BLaER1 (cell line): ENCODE measurements around the gene UPK2.
A peak's percentile ranks its signal among the peaks of the same experiment; 100 is the strongest.

Source experiments
- H3K27ac ChIP-seq: shearing (Covaris generic); formaldehyde crosslinking; 2 replicates; pipeline ENCODE4 v1.8.1; 2022
- H3K27me3 ChIP-seq: shearing (Covaris generic); formaldehyde crosslinking; 2 replicates; pipeline ENCODE4 v1.8.1; 2022
- H3K36me3 ChIP-seq: shearing (Covaris generic); formaldehyde crosslinking; 2 replicates; pipeline ENCODE4 v1.8.1; 2022
- H3K4me1 ChIP-seq: shearing (Covaris generic); formaldehyde crosslinking; 2 replicates; pipeline ENCODE4 v1.8.1; 2022
- H3K4me2 ChIP-seq: shearing (Covaris generic); formaldehyde crosslinking; 2 replicates; pipeline ENCODE4 v1.8.1; 2022
- H3K4me3 ChIP-seq: shearing (Covaris generic); formaldehyde crosslinking; 2 replicates; pipeline ENCODE4 v1.8.1; 2022
- H3K9ac ChIP-seq: shearing (Covaris generic); formaldehyde crosslinking; 2 replicates; pipeline ENCODE4 v1.8.1; 2022
- H3K9me3 ChIP-seq: shearing (Covaris generic); formaldehyde crosslinking; 2 replicates; pipeline ENCODE4 v1.8.1; 2022
- H4K20me1 ChIP-seq: shearing (Covaris generic); formaldehyde crosslinking; 2 replicates; pipeline ENCODE4 v1.8.1; 2022
- Cebpa-rat ChIP-seq: shearing (Covaris generic); IDR thresholded peaks from 2 replicates; pipeline ENCODE4 v1.8.1; 2022

UPK2 gene

DNA sequence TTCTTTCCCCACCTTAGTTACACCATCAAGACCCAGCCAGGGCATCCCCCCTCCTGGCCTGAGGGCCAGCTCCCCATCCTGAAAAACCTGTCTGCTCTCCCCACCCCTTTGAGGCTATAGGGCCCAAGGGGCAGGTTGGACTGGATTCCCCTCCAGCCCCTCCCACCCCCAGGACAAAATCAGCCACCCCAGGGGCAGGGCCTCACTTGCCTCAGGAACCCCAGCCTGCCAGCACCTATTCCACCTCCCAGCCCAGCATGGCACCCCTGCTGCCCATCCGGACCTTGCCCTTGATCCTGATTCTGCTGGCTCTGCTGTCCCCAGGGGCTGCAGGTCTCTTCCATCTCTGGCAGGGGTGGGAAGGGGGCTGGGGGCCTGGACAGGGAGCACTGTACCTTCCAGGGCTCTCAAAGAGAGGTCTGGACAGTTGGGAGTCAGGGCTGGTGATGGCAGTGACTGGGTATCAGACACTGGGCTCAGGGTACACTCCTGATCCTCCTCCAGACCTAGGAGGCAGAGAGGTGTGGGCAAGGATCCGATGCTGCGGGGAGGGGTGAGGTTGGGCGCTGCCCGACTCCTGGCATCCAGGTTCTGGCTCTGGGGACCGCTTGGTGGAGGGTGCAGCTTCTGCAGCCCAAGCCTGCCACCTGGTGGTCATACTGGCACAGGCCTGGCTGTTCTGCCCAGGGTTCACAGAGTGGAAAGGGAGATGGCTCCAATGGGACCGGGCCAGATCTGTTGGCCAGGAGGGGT lies at the start of gene UPK2:
UPK2 (plus strand) TSS at position 205 of the 753 bp plus-strand sequence; CDS start at position 258, 53 bp downstream.
- H3K4me1 ChIP-seq = peaks cover 16% of the 10 kb centered on the region
- no peaks in the 10 kb centered on the region for H4K20me1 ChIP-seq
- no peaks in the 10 kb centered on the region for H3K9me3 ChIP-seq
- no peak within 1 kb of the TSS for H3K27ac ChIP-seq
- H3K4me2 ChIP-seq = no peak within 1 kb of the TSS
- no peaks in the 10 kb centered on the region for H3K27me3 ChIP-seq
- H3K36me3 ChIP-seq = no peaks in the 10 kb centered on the region
- no peak within 1 kb of the TSS for H3K4me3 ChIP-seq
- H3K9ac ChIP-seq = no peak within 1 kb of the TSS
- TF ChIP-seq Cebpa-rat = no peak

DNA sequence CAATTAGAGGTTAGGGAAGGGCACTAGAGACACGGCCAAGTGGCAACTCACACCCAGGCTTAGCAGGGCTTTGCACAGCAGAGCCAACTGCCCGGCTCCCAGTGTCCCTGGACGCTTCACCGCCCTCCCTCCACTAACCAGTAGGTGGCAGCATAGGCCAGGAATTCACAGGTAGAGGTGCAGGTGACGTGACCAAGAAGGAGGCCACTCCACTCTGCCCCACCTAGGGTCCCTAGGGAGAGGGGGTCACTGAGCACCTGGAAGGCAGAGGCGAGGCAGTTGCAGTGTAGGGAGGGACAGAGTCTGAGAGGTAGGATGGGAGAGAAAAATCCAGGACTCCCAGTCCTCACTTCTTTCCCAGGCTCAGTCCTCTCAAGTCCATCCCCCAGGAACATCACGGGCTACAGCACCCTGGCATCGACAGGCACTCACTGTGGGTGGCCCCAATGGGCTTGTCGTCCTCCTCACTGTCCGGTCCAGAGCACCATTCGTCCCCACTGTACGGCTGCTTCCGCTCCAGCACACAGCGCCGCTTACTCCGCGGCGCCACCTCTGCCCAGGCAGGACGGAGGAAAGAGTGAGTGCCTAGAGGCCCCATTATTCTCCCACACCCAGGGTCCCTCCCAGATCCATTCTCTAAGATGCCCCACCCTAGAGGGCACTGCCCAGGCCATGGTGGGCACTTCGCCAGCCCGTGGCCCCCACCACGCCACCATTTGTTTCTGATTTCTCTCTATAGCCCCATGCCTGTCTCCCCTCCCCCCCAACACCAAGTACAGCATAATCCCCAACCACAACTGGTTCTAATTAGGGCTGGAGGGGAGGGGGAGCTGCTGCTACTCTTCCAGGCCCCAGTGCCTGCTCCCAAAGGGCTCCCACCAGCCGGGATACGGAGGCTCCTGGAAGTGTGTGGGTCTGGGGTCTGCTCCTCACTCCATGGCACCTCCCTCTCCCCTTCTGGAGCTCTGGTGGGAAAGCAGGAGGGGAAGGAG lies 48.8 kb upstream of the UPK2 start:
- Histone ChIP-seq H3K4me2 (peak overlapping the region; percentile 99), H3K27me3 (no peaks in the 10 kb centered on the region), H4K20me1 (peaks cover 14% of the 10 kb centered on the region; the same call in 1 of the 2 replicates), H3K4me3 (no peak overlapping the region), H3K9me3 (no peaks in the 10 kb centered on the region), H3K27ac (peak overlapping the region; percentile 96), H3K9ac (peak overlapping the region; percentile 45; the same call in 1 of the 2 replicates), H3K4me1 (peaks cover 72% of the 10 kb centered on the region), H3K36me3 (peaks cover 58% of the 10 kb centered on the region)
- no peak for TF ChIP-seq Cebpa-rat

DNA sequence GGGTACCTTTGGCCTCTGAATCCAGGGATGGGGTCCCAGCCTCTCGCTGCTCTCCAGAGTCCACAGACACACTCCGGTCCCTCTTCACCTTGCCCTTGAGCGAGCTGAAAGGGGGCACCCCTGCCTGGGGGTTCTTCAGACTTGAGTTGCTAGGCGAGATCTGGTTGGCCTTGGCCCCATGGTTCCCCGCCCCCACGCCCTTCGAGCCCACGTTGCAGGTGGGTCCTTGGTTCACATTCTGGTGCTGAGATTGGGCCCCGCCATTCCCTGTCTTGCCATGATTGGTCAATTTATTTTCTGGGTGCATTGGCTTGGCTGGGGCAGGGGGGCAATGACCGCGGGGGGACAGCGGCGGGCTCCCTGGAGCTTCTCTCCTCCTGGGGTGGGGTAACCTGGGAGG lies 47.8 kb upstream of the UPK2 start:
- no peaks in the 10 kb centered on the region for H3K9me3 ChIP-seq
- H3K4me3 ChIP-seq = no peak overlapping the region
- peaks cover 50% of the 10 kb centered on the region for H3K36me3 ChIP-seq
- no peaks in the 10 kb centered on the region for H3K27me3 ChIP-seq
- TF ChIP-seq Cebpa-rat = no peak
- H3K4me2 ChIP-seq = peak overlapping the region; percentile 99
- H3K4me1 ChIP-seq = peaks cover 80% of the 10 kb centered on the region
- H3K27ac ChIP-seq = peak overlapping the region; percentile 96
- peak overlapping the region; percentile 45; the same call in 1 of the 2 replicates for H3K9ac ChIP-seq
- H4K20me1 ChIP-seq = peaks cover 14% of the 10 kb centered on the region; the same call in 1 of the 2 replicates

DNA sequence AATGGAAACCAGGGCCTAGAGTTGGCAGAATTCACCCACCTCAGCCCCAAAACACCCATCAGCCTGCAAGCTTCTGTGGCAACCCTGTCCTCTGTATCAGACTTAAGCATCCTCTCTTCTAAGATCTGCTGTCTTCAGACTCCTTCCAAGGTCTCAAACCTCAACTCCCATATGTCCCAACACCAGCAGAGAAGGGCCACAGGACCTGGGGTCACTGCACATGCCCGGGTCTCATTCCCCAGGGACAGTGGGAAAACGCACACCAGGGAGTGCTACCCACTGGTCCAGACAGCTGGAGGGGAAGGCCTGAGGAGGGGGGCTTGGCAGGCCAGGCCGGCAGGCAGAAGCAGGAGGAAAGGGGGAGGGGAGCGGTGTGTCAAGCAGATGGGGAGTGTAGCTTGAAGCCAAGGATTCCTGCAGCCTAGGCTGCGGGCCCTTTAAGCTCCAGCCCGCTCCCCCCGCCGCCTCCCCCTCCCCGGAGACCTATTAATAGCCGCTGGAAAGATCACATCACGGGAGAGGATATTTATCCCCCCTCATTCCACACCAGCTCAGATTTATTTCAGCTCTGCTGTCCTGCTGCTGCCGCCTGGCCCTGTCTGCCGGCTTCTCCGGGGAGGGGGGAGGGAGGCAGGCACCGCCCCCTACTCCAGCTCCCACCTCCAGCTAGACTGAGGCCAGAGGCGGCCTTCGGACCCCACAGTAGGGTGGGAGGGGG lies 47.0 kb upstream of the UPK2 start:
- Histone ChIP-seq H3K4me1 (peaks cover 78% of the 10 kb centered on the region), H3K9me3 (no peaks in the 10 kb centered on the region), H3K4me2 (peak overlapping the region; percentile 99)

DNA sequence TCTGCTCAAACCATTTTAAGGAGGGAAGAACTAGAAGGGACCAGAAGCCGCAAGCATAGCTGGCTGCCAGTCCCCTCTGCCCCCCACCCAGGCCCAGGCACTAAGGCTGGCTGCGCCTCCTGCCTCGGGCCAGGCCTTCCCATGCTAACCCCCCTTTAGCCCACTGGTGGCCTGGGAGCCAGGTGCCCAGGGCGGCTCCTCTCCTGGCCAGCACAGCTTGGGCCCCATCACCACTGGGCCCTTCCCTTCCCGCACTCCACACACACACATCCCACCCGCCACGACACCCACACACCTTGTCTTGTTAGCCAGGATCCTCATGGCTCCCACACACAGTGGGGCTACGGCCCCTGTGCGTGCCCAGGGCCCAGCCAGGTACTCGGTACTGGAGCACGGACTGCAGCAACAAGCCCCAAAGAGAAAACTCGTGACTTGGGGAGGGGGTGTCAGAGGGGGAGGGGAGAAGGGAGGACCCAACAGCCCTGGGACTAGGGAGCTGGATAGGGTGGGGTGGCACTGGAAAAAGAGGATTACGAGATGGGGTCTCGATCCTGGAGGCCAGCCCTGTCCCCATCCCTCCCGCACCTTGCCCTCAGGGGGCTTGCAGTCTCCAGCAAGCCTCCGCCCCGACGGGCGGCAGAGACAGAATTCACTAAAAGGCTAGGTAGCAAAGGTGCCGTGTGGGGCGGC lies 46.3 kb upstream of the UPK2 start:
- H4K20me1 ChIP-seq = peaks cover 14% of the 10 kb centered on the region; the same call in 1 of the 2 replicates
- H3K27ac ChIP-seq = peak overlapping the region; percentile 96
- peaks cover 35% of the 10 kb centered on the region for H3K36me3 ChIP-seq
- H3K4me1 ChIP-seq = peaks cover 79% of the 10 kb centered on the region
- no peaks in the 10 kb centered on the region for H3K9me3 ChIP-seq
- TF ChIP-seq Cebpa-rat = no peak
- H3K4me2 ChIP-seq = peak overlapping the region; percentile 99
- peak overlapping the region; percentile 64 for H3K4me3 ChIP-seq
- H3K9ac ChIP-seq = peak overlapping the region; percentile 85
- no peaks in the 10 kb centered on the region for H3K27me3 ChIP-seq

More for the DNA sequence above, 47.0 kb upstream of the UPK2 start:
- H4K20me1 ChIP-seq = peaks cover 14% of the 10 kb centered on the region; the same call in 1 of the 2 replicates
- peaks cover 42% of the 10 kb centered on the region for H3K36me3 ChIP-seq
- H3K27ac ChIP-seq = peak overlapping the region; percentile 96
- peak overlapping the region; percentile 85 for H3K9ac ChIP-seq
- H3K4me3 ChIP-seq = peak overlapping the region; percentile 64
- H3K27me3 ChIP-seq = no peaks in the 10 kb centered on the region
- TF ChIP-seq Cebpa-rat = no peak

DNA sequence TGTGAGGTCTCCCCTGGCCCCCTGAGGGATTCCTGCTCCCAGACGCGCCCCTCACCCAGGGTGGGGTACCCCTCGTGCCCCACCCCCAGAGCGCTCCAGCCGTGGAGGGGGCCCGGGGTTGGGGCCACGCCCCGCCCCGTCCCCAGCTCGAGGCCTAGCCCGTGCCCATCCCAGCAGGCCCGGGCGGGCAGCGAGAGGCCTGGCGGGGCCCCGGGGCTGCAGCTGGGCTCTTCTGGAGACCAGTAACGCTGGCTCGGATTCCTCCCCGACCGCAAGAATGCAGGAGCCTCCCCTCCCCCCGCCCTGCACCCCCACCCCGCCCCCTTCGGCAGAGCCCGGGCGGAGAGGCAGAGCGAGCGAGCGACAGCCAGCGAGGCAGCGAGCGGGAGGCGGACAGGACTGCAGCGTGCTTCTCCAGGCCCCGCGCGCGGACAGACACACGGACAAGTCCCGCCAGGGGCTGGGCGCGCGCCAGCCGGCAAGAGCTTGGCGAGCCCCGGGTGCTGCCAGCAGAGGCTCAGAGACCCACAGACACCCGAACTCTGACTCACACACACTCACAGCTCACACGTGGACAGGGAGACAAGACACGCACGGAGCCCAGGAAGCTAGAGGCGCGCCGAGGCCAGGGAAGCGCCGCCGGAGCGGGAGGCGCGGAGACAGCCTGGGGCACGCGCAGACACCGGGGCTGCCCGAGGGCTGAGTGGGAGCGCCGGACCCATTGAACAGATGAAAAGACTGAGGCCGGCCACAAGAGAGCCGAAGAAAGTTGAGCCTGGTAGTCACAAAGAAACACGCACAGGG lies 45.6 kb upstream of the UPK2 start:
- no peak for TF ChIP-seq Cebpa-rat
- Histone ChIP-seq H3K4me1 (peaks cover 87% of the 10 kb centered on the region), H3K4me2 (peak overlapping the region; percentile 99), H4K20me1 (peaks cover 14% of the 10 kb centered on the region; the same call in 1 of the 2 replicates), H3K27me3 (no peaks in the 10 kb centered on the region), H3K36me3 (peaks cover 28% of the 10 kb centered on the region), H3K27ac (peak overlapping the region; percentile 96), H3K9me3 (no peaks in the 10 kb centered on the region), H3K4me3 (peak overlapping the region; percentile 64), H3K9ac (peak overlapping the region; percentile 85)

DNA sequence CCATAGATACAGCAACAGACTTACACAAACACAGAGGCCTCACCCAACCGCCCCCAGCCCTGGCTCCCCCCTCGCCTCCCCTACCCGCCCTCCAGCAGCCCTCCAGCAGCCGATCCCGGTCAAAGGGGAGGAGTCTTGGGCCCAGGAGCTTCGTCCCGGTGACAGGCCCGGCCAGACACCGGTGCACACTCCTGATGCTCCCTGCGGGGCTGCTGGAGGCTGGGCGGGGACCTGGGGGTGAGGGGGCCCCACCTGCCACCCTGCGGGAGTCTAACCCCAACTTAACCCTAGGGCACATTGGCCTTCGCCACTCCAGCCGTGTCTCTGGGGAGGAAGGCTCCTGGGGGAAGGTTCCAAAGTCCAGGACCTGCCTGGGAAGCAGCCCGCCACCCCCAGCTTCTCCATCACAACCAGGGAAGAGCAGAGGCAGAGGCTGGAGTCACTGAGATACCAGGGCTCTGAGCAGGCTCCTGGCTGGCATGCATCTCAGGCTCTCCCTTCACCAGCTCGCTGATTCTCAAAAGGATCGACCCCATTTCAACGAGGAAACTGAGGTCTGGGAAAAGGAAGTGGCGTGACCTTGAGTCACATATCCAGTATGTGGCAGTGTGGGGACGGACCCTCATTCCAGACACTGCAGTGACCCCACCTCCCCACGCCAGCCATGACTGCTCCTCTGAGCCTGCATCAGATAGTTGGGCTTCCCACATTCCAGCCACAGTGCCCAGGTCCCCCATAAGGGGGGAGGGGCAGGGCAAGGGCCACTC lies 44.8 kb upstream of the UPK2 start:
- Histone ChIP-seq H4K20me1 (peaks cover 14% of the 10 kb centered on the region; the same call in 1 of the 2 replicates), H3K4me1 (peaks cover 95% of the 10 kb centered on the region), H3K9me3 (no peaks in the 10 kb centered on the region), H3K4me2 (peak overlapping the region; percentile 99), H3K36me3 (peaks cover 20% of the 10 kb centered on the region), H3K4me3 (peak overlapping the region; percentile 64), H3K27me3 (no peaks in the 10 kb centered on the region), H3K9ac (peak overlapping the region; percentile 85), H3K27ac (peak overlapping the region; percentile 96)
- no peak for TF ChIP-seq Cebpa-rat
